T-cell (primary cell): ENCODE data around the gene IFT25. TPM values are rescaled to one million over a fixed set of nuclear protein-coding genes. Genes with fewer than 3 reads are reported as not detected.
A peak's percentile ranks its signal among the peaks of the same experiment; 100 is the strongest.

Source experiments
- ATAC-seq, 4 experiments: fragments of 200-7000 bp in 3 of 4; fragments of 150-1000 bp in 1 of 4; cut with Tn5 transposase; replicated peaks in 1 of 4; 1 replicate in 3 of 4; 2 replicates in 1 of 4; pipeline ENCODE4 v1.10.0; 2021; ENCODE audit warnings: moderate library complexity in 3 of 4, mild to moderate bottlenecking in 2 of 4, moderate number of reproducible peaks in 1 of 4
- CTCF ChIA-PET, 2 donors: fragments of 300-600 bp; sonication (Branson Sonifier 250); formaldehyde crosslinking; loops; one replicate each; lab custom pipeline; 2022; ENCODE audit warnings: antibody characterized with exemption in 2 of 2; lab: Charles Lee
- POLR2A ChIA-PET, 2 donors: fragments of 300-600 bp; sonication (Branson Sonifier 250); formaldehyde crosslinking; loops; one replicate each; lab custom pipeline; 2022; ENCODE audit warnings: antibody characterized with exemption in 2 of 2; lab: Charles Lee
- DNase-seq, 35 experiments: peaks; one replicate each; pipeline versions ENCODE4 v3.0.0 to v3.0.0-alpha.2; 2013 to 2023
- H3K27ac ChIP-seq: one replicate; pipeline ENCODE4 v1.5.1; 2013; ENCODE audit warnings: low read length
- H3K27me3 ChIP-seq, 2 experiments: replicated peaks in 1 of 2; 1 replicate in 1 of 2; 2 replicates in 1 of 2; pipeline versions ENCODE4 v1.6.1 to v1.7.0; 2013; ENCODE audit warnings: low read length in 1 of 2, mixed read lengths in 1 of 2; ENCODE audit not compliant: control insufficient read depth in 2 of 2, insufficient read depth in 2 of 2; ENCODE audit errors: extremely low read depth in 1 of 2
- H3K36me3 ChIP-seq, 2 donors: 1 replicate in 1 of 2; 2 replicates in 1 of 2; pipeline versions ENCODE4 v1.6.1 to v1.7.0; 2013; ENCODE audit warnings: low read length in 1 of 2; ENCODE audit not compliant: control insufficient read depth in 2 of 2, insufficient read depth in 1 of 2; ENCODE audit errors: extremely low read depth in 1 of 2
- H3K4me1 ChIP-seq, 2 experiments: 1 replicate in 1 of 2; 2 replicates in 1 of 2; pipeline versions ENCODE4 v1.6.1 to v1.7.0; 2013; ENCODE audit warnings: low read length in 2 of 2, mixed read lengths in 1 of 2; ENCODE audit not compliant: insufficient read depth in 2 of 2, control insufficient read depth in 1 of 2; ENCODE audit errors: extremely low read depth in 1 of 2
- H3K4me3 ChIP-seq, 2 donors: 1 replicate in 1 of 2; 2 replicates in 1 of 2; pipeline versions ENCODE4 v1.5.1 to v1.7.0; 2013; ENCODE audit warnings: mild to moderate bottlenecking in 2 of 2, low read length in 1 of 2, moderate library complexity in 1 of 2; ENCODE audit not compliant: control insufficient read depth in 1 of 2; ENCODE audit errors: extremely low read depth in 1 of 2
- H3K9me3 ChIP-seq: 2 replicates; pipeline ENCODE4 v1.7.0; 2013
- H3K27ac Mint-ChIP-seq, 2 donors: one replicate each; pipeline ENCODE4 v1.8.0; 2020 to 2021; ENCODE audit warnings: mild to moderate bottlenecking in 2 of 2, mixed read lengths in 2 of 2
- H3K27me3 Mint-ChIP-seq, 2 donors: one replicate each; pipeline ENCODE4 v1.8.0; 2021 to 2022; ENCODE audit warnings: mixed read lengths in 2 of 2
- H3K36me3 Mint-ChIP-seq: one replicate; pipeline ENCODE4 v1.8.0; 2021; ENCODE audit warnings: mixed read lengths
- H3K4me1 Mint-ChIP-seq, 3 donors: one replicate each; pipeline ENCODE4 v1.8.0; 2020 to 2022; ENCODE audit warnings: mixed read lengths in 3 of 3, mild to moderate bottlenecking in 1 of 3
- H3K4me3 Mint-ChIP-seq, 3 donors: one replicate each; pipeline ENCODE4 v1.8.0; 2020 to 2022; ENCODE audit warnings: mild to moderate bottlenecking in 3 of 3, mixed read lengths in 3 of 3, moderate library complexity in 3 of 3
- H3K9me3 Mint-ChIP-seq, 3 donors: one replicate each; pipeline ENCODE4 v1.8.0; 2020 to 2022; ENCODE audit warnings: mixed read lengths in 3 of 3
- WGBS: methylation state at CpG from one replicate; pipeline ENCODE4 v1.1.5; 2013; ENCODE audit warnings: missing lambda C conversion rate; ENCODE audit not compliant: insufficient coverage; 5-methylcytosine and 5-hydroxymethylcytosine counted together
- total RNA-seq, 35 experiments: library from RNA in 6 of 35; stranded (reverse) in 6 of 35; fragments of 120-200 nt in 1 of 35; gene quantifications; one replicate each; pipeline versions ENCODE4 v1.2.1 to v1.2.4 and lab custom pipeline; 2013 to 2026

The IFT25 gene
- total RNA-seq, 5 donors from 2014 or later (not counting 1 experiment from before 2014, with no cell fraction given), result 24.5 to 33.1 (median 31.2) TPM

DNA sequence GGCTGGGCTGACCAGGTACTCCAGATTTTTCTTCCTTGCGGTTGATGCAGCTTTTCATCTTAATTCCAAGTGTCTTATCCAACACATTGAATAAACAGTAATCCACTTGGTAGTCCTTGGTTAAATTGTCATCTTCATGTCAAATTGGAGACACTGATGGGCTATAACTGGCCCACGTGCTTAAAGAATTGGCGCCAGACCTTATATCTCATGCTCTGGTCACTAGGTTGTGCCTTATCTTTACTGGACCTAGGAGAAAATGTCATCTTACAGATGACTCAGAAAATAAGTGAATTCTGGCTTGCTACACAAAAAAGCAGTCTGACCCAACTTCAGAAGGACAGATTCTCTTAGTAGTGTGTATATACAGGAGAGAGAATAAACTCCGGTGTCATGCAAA, 16.9 kb upstream of the IFT25 start:
- H3K27me3 ChIP-seq, result no peaks in the 10 kb centered on the region
- POLR2A ChIA-PET, result no interaction called here
- Mint-ChIP-seq H3K4me1 (peaks cover 0 to under 1% (median 0%) of the 10 kb centered on the region in 3 donors), H3K4me3 (no peak overlapping the region), H3K27ac (no peak overlapping the region), H3K36me3 (peaks cover 36% of the 10 kb centered on the region), H3K9me3 (no peaks in the 10 kb centered on the region), H3K27me3 (no peaks in the 10 kb centered on the region)
- 89% methylated on average over 3 of the region's 4 CpGs for WGBS
- no peak for DNase-seq
- H3K4me3 ChIP-seq, result no peak overlapping the region
- CTCF ChIA-PET, result interaction anchor here (0.7 to 1.0 kb wide), 2 partner anchors 32 to 104 kb away, joined by 3 to 4 read pairs; no protein-coding TSS in a partner anchor
- no peak for ATAC-seq
- no peaks in the 10 kb centered on the region for H3K9me3 ChIP-seq
- H3K36me3 ChIP-seq, result peaks cover 4 to 47% of the 10 kb centered on the region in 2 donors
- H3K4me1 ChIP-seq, result no peaks in the 10 kb centered on the region
- H3K27ac ChIP-seq, result no peak overlapping the region

DNA sequence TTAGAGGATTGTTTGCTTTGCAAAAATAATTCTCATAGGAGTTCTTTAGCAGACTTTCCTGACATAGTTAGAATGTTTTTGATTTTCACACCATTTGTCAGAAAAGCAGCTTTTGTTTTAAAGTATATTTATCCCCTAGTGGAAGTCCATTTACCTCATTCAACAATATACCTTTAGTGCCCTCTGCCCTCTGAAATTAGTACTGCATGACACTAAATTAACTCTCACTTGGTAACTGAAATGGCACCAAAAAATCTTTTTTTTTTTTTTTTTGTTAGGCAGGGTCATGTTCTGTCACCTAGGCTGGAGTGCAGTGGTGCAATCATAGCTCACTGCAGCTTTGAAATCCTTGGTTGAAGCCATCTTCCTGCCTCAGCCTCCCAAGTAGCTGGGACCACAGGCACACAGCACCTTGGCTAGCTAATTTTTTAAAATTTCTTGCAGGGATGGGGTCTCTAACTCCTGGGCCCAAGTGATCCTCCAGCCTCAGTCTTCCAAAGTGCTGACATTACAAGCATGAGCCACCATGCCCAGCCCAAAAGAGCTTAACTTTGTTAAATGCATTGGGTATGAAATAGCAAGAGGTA, 14.3 kb upstream of the IFT25 start:
- Histone ChIP-seq H3K27ac (no peak overlapping the region), H3K36me3 (peaks cover 4 to 44% of the 10 kb centered on the region in 2 donors), H3K4me3 (no peak overlapping the region), H3K27me3 (no peaks in the 10 kb centered on the region), H3K9me3 (no peaks in the 10 kb centered on the region), H3K4me1 (no peaks in the 10 kb centered on the region)
- ChIA-PET CTCF (interaction anchor here (0.6 to 3.5 kb wide), 33 partner anchors 11 to 1918 kb away, joined by 3 to 91 read pairs (median 4); partner anchors contain the start of genes IFT25 (in 2 of the 2), LRRC42 (in 1 of the 2), MRPL37 (in 1 of the 2) and SLC1A7 (in 1 of the 2)), POLR2A (interaction anchor here in 1 of 2 donors (0.6 to 0.7 kb wide), 2 partner anchors 14 to 96 kb away, joined by 7 read pairs; partner anchors contain the start of gene IFT25)
- no peaks in the 10 kb centered on the region for H3K9me3 Mint-ChIP-seq
- no peak overlapping the region for H3K27ac Mint-ChIP-seq
- peaks cover 28% of the 10 kb centered on the region for H3K36me3 Mint-ChIP-seq
- DNase-seq (peak in 5 of 35 experiments; percentile 16 to 70 (median 24)), ATAC-seq (peak in 3 of 4 experiments; percentile 46 to 74 (median 50))
- H3K4me3 Mint-ChIP-seq, result no peak overlapping the region
- H3K27me3 Mint-ChIP-seq, result no peaks in the 10 kb centered on the region
- peaks cover 0 to 4% (median 2%) of the 10 kb centered on the region in 3 donors for H3K4me1 Mint-ChIP-seq

DNA sequence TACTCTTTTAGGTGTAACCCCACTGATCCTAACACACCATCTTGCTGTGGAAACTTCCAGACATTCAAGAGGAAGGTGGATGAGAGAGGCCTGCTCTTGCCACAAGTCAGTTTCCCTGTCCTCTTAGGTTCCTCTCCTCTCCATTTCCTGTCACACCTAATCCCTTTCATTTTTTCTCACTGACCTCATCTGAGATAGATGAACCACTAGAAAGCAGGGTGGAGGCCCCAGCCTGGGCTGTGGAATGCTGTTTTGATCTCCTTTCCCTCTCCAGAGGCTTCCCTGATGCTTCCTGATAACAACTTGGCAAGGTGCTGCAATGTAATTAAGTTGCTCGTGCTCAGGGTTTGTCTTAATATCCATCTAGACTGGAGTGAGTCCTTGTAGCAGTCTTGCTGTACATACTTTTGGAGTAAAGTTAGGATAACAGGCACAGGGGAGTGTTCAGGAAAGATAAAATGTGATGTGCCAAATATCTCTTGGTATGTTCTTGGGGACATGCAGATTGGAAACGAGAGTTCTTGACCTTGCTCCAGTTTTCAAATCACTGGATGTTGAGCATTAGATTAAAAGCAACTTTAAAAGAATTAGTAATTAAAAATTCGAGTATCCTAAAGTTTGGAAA, 11.8 kb upstream of the IFT25 start:
- H3K27ac ChIP-seq, result no peak overlapping the region
- no peaks in the 10 kb centered on the region for H3K27me3 Mint-ChIP-seq
- 100% methylated on average over 2 of the region's 3 CpGs for WGBS
- peaks cover 21% of the 10 kb centered on the region for H3K36me3 Mint-ChIP-seq
- no peaks in the 10 kb centered on the region for H3K9me3 Mint-ChIP-seq
- no peak overlapping the region for H3K4me3 Mint-ChIP-seq
- H3K36me3 ChIP-seq, result peaks cover 4 to 31% of the 10 kb centered on the region in 2 donors
- peaks cover 0 to 4% (median 2%) of the 10 kb centered on the region in 3 donors for H3K4me1 Mint-ChIP-seq
- H3K27me3 ChIP-seq, result no peaks in the 10 kb centered on the region
- ATAC-seq, result no peak
- no peak overlapping the region for H3K4me3 ChIP-seq
- no peaks in the 10 kb centered on the region for H3K9me3 ChIP-seq
- DNase-seq, result no peak
- H3K27ac Mint-ChIP-seq, result no peak overlapping the region
- CTCF ChIA-PET, result interaction anchor here (1.4 to 3.5 kb wide), 5 partner anchors 9 to 98 kb away, joined by 4 to 91 read pairs (median 18); partner anchors contain the start of genes IFT25 (in 1 of the 2) and LRRC42 (in 1 of the 2)
- POLR2A ChIA-PET, result no interaction called here
- H3K4me1 ChIP-seq, result no peaks in the 10 kb centered on the region

GRCh38 chr1:53956308-53957168, 11.0 kb upstream of the IFT25 start:
- no peaks in the 10 kb centered on the region for H3K27me3 Mint-ChIP-seq
- Histone ChIP-seq H3K27ac (no peak overlapping the region), H3K9me3 (no peaks in the 10 kb centered on the region), H3K4me3 (no peak overlapping the region), H3K36me3 (peaks cover 4 to 29% of the 10 kb centered on the region in 2 donors), H3K27me3 (no peaks in the 10 kb centered on the region), H3K4me1 (no peaks in the 10 kb centered on the region)
- 60% methylated on average over 1 of the region's 3 CpGs for WGBS
- ChIA-PET POLR2A (interaction anchor here in 1 of 2 donors (0.5 kb wide), 1 partner anchor 11 kb away, joined by 4 read pairs; the partner anchor contains the start of gene LRRC42), CTCF (interaction anchor here (0.8 to 2.1 kb wide), 5 partner anchors 9 to 1585 kb away, joined by 3 to 18 read pairs (median 4); partner anchors contain the start of genes IFT25 (in 1 of the 2) and LRRC42 (in 1 of the 2))
- H3K4me3 Mint-ChIP-seq, result no peak overlapping the region
- H3K4me1 Mint-ChIP-seq, result peaks cover 0 to 4% (median 2%) of the 10 kb centered on the region in 3 donors
- peak overlapping the region in 1 of 2 donors; percentile 8 for H3K27ac Mint-ChIP-seq
- no peaks in the 10 kb centered on the region for H3K9me3 Mint-ChIP-seq
- H3K36me3 Mint-ChIP-seq, result peaks cover 17% of the 10 kb centered on the region
- ATAC-seq (no peak), DNase-seq (no peak)

- Mint-ChIP-seq H3K9me3 (no peaks in the 10 kb centered on the region), H3K36me3 (peaks cover 17% of the 10 kb centered on the region), H3K27me3 (no peaks in the 10 kb centered on the region), H3K27ac (no peak overlapping the region), H3K4me3 (no peak overlapping the region), H3K4me1 (peaks cover 0 to 5% (median 4%) of the 10 kb centered on the region in 3 donors)
- Histone ChIP-seq H3K4me1 (no peaks in the 10 kb centered on the region), H3K27ac (no peak overlapping the region), H3K36me3 (peaks cover 1 to 18% of the 10 kb centered on the region in 2 donors), H3K27me3 (no peaks in the 10 kb centered on the region), H3K9me3 (no peaks in the 10 kb centered on the region), H3K4me3 (no peak overlapping the region)
- no CpG with 5 or more reads among the region's 2 CpGs for WGBS
- ChIA-PET POLR2A (interaction anchor here in 1 of 2 donors (0.6 kb wide), 1 partner anchor 79 kb away, joined by 3 read pairs; no protein-coding TSS in a partner anchor), CTCF (interaction anchor here in 1 of 2 donors (0.7 kb wide), 1 partner anchor 102 kb away, joined by 3 read pairs; no protein-coding TSS in a partner anchor)
- DNase-seq, result no peak
- ATAC-seq, result no peak
These were observed 8.6 kb upstream of the IFT25 start for GRCh38 chr1:53954128-53954527.
